LNCaP clone FGC (cell line): ENCODE data around the gene RPL7L1.

ENCODE experiments used
- DNase-seq: peaks from one replicate; pipeline ENCODE4 v3.0.0-alpha.2; 2011; ENCODE audit warnings: low read depth
- H3K4me3 ChIP-seq: 2 replicates; pipeline ENCODE4 v1.5.1; 2011; ENCODE audit warnings: mild to moderate bottlenecking, low read depth, low read length, control low read depth
- CTCF ChIP-seq: IDR thresholded peaks from 2 replicates; pipeline ENCODE4 v1.5.1; 2012; ENCODE audit warnings: mild to moderate bottlenecking; ENCODE audit not compliant: control insufficient read depth, insufficient read depth; ENCODE audit errors: extremely low read depth

RPL7L1 gene

DNA sequence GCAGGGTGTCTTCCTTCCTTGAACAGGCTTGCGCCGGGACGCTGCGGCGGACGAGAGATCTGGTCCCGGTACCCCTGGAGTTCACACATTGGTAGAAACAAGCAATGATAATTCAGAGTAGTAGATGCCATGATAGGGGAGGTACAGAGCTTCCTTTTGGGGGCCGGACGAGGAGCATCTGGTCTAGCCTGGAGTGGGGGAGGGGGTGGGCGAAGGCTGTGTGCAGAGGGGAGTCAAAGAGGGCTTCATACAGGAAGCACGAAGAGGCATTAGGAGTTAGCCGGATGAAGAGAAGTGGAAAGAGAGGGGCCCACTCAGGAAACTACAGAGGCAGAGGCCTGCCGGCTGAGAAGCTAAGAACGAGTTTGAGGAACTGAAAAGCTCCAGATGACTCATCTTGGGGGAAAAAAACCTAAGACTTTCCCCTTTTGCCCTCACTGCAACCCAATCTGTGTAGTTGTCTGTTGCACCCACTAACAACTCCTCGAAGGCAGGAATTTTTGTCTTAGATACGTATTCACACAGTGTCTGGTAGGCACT lies 50.5 kb downstream of the RPL7L1 start:
- no peak for DNase-seq
- H3K4me3 ChIP-seq = peak overlapping the region; percentile 81
- TF ChIP-seq CTCF = no peak

- no peak for TF ChIP-seq CTCF
- DNase-seq = no peak
- H3K4me3 ChIP-seq = no peak overlapping the region
Measured at GRCh38 chr6:42932412-42932811, 53.0 kb downstream of the RPL7L1 start.

- no peak for DNase-seq
- no peak for TF ChIP-seq CTCF
- no peak overlapping the region for H3K4me3 ChIP-seq
Measured at GRCh38 chr6:42933205-42933604, 53.8 kb downstream of the RPL7L1 start.

DNA sequence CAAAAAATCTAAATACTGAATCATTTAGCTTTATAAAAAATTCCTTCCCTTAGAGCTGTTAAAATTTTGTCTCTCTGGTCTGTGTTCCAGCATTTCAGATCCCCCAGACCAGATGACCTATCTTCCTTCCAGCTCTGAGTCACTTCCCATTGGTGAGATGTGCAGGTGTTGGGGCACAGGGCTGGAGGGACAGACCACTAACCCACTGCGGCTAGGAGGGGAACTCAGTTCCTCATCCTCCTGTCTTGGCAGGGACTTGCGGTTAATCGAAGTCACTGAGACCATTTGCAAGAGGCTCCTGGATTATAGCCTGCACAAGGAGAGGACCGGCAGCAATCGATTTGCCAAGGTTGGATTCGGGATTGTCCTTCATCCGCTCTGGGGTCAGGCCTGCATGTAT lies 55.9 kb downstream of the RPL7L1 start:
- no peak overlapping the region for H3K4me3 ChIP-seq
- DNase-seq = no peak
- TF ChIP-seq CTCF = no peak

DNA sequence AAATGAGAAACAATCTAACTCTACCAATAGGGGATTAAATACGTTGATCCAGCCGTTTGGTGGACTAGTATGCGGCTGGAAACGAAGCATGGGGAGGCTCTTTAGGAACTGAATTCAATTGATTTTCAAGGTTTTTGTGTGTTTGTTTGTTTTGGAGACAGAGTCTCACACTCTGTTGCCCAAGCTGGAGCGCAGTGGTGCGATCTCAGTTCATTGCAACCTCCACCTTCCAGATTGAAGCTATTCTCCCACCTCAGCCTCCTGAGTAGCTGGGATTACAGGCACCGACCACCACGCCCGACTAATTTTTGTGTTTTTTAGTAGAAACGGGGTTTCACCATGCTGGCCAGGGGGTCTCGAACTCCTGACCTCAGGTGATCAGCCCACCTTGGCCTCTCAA lies 57.0 kb downstream of the RPL7L1 start:
- no peak overlapping the region for H3K4me3 ChIP-seq
- TF ChIP-seq CTCF = no peak
- no peak for DNase-seq

DNA sequence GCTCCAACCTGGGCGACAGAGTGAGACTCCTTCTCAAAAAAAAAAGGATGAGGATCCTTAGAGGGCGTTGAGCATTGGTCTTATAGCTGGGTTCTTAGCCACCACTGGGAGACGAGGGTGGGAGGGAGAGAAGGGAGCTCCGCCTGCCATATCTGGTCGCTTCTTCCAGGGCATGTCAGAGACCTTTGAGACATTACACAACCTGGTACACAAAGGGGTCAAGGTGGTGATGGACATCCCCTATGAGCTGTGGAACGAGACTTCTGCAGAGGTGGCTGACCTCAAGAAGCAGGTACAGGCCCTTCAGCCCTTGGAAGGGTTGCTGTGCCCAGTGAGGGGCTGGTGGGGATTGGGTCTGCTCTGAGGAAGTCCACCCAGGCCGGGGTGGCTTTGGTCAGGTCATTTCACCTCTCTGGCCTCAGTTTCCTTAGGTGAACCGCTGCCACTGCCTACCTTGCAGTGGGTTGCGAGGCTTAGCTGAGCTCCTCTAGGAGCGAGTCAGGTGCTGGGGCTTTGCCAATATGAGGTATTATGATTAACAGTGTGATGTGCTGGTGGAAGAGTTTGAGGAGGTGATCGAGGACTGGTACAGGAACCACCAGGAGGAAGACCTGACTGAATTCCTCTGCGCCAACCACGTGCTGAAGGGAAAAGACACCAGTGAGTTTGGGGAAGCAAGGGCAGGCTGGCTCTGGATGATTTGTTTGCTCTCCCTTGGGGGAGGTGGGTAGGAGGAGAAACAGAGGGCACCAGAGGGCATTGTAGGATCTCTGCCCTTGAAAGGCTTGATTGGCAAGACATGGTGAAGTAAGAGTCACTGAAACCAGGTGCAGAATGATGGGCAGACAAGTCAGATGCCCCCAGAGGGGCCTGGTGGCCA lies 58.4 kb downstream of the RPL7L1 start:
- DNase-seq = no peak
- H3K4me3 ChIP-seq = no peak overlapping the region
- no peak for TF ChIP-seq CTCF
